NB4 (cell line): ENCODE measurements around the gene HTRA3.
A peak's percentile ranks its signal among the peaks of the same experiment; 100 is the strongest.
"Not testable (repeated sequence)": the region's sequence is repeated elsewhere in the genome, so short reads cannot be mapped to it uniquely, and the experiment has no call there.

Experiments used
- DNase-seq: peaks from one replicate; pipeline ENCODE4 v3.0.0; 2010; ENCODE audit warnings: low read depth
- H3K4me3 ChIP-seq: one replicate; pipeline ENCODE4 v1.5.1; 2011; ENCODE audit warnings: mild to moderate bottlenecking, low read depth, low read length, moderate library complexity
- CTCF ChIP-seq: IDR thresholded peaks from one replicate; pipeline ENCODE4 v1.5.1; 2012; ENCODE audit warnings: low read depth, low read length
- MAX ChIP-seq: IDR thresholded peaks from 2 replicates; pipeline ENCODE4 v1.6.1; 2011; ENCODE audit warnings: low read depth, low read length
- MYC ChIP-seq: IDR thresholded peaks from 2 replicates; pipeline ENCODE4 v1.6.1; 2011; ENCODE audit warnings: low read depth, low read length
- POLR2A ChIP-seq: IDR thresholded peaks from 2 replicates; pipeline ENCODE4 v1.6.1; 2011; ENCODE audit warnings: mild to moderate bottlenecking; ENCODE audit not compliant: insufficient read length; ENCODE audit errors: extremely low read depth

The HTRA3 gene

GRCh38 chr4:8338351-8338961 is 68.9 kb downstream of the HTRA3 start:
- no peak for TF ChIP-seq CTCF
- TF ChIP-seq POLR2A: no peak
- no peak for TF ChIP-seq MYC
- no peak for TF ChIP-seq MAX
- H3K4me3 ChIP-seq: no peak overlapping the region
- no peak for DNase-seq

- TF ChIP-seq POLR2A: no peak
- TF ChIP-seq MAX: no peak
- no peak for TF ChIP-seq CTCF
- TF ChIP-seq MYC: no peak
- no peak overlapping the region for H3K4me3 ChIP-seq
- DNase-seq: no peak
Observed at GRCh38 chr4:8340781-8341241, 71.3 kb downstream of the HTRA3 start.

GRCh38 chr4:8341281-8341680 is 71.7 kb downstream of the HTRA3 start:
- not testable (repeated sequence) for H3K4me3 ChIP-seq, DNase-seq

GRCh38 chr4:8341691-8342090 is 72.1 kb downstream of the HTRA3 start:
- no peak overlapping the region for H3K4me3 ChIP-seq
- no peak for DNase-seq
- no peak for TF ChIP-seq MYC

- no peak overlapping the region for H3K4me3 ChIP-seq
- TF ChIP-seq MYC (no peak), MAX (no peak), CTCF (peak; percentile 33), POLR2A (no peak)
- no peak for DNase-seq
Observed at GRCh38 chr4:8342651-8343261, 73.2 kb downstream of the HTRA3 start.

- TF ChIP-seq CTCF: no peak
- no peak for TF ChIP-seq POLR2A
- no peak for TF ChIP-seq MYC
- TF ChIP-seq MAX: no peak
- no peak overlapping the region for H3K4me3 ChIP-seq
- DNase-seq: no peak
Observed at GRCh38 chr4:8343262-8343966, 73.9 kb downstream of the HTRA3 start.

- DNase-seq: no peak
- no peak overlapping the region for H3K4me3 ChIP-seq
- TF ChIP-seq POLR2A (no peak), MAX (no peak), MYC (no peak), CTCF (no peak)
Observed at GRCh38 chr4:8343967-8344331, 74.4 kb downstream of the HTRA3 start.
